Measurements from ENCODE around the gene ARL8B. TPM values are rescaled to one million over a fixed set of nuclear protein-coding genes. Genes with fewer than 3 reads are reported as not detected.

Gene ARL8B
- total and polyA plus RNA-seq, 2 experiments from 2014 or later: 26.4 to 41.1 TPM

- DNase-seq (ENCODE audit: low read depth in 1 of 2, low spot score in 1 of 2): no peak
- H3K4me1 ChIP-seq (ENCODE audit: low read depth): no peaks in the 10 kb centered on the region
- no peaks in the 10 kb centered on the region for H3K27me3 ChIP-seq
- H3K4me3 ChIP-seq: no peak overlapping the region
- peaks cover 3% of the 10 kb centered on the region for H3K36me3 ChIP-seq
- no peak for TF ChIP-seq CTCF (IDR thresholded peaks at IDR 0.05; ENCODE audit: low read depth, low read length)
- no peaks in the 10 kb centered on the region for H3K9me3 ChIP-seq (ENCODE audit: low read depth)
- no peak overlapping the region for H3K27ac ChIP-seq
These were observed 73.5 kb downstream of the ARL8B start for GRCh38 chr3:5195605-5196004.

- H3K4me3 ChIP-seq: no peak overlapping the region
- H3K4me1 ChIP-seq (ENCODE audit: low read depth): no peaks in the 10 kb centered on the region
- DNase-seq (ENCODE audit: low read depth in 1 of 2, low spot score in 1 of 2): peak in 1 of 2 donors; percentile 83
- H3K27me3 ChIP-seq: no peaks in the 10 kb centered on the region
- H3K27ac ChIP-seq: no peak overlapping the region
- TF ChIP-seq CTCF (IDR thresholded peaks at IDR 0.05; ENCODE audit: low read depth, low read length): no peak
- no peaks in the 10 kb centered on the region for H3K9me3 ChIP-seq (ENCODE audit: low read depth)
- peaks cover 8% of the 10 kb centered on the region for H3K36me3 ChIP-seq
These were observed 74.9 kb downstream of the ARL8B start for GRCh38 chr3:5197022-5197421.

- Histone ChIP-seq H3K36me3 (peaks cover 15% of the 10 kb centered on the region), H3K27ac (no peak overlapping the region), H3K27me3 (no peaks in the 10 kb centered on the region), H3K4me3 (no peak overlapping the region), H3K9me3 (ENCODE audit: low read depth) (no peaks in the 10 kb centered on the region), H3K4me1 (ENCODE audit: low read depth) (no peaks in the 10 kb centered on the region)
- DNase-seq (ENCODE audit: low read depth in 1 of 2, low spot score in 1 of 2): peak in 1 of 2 donors; percentile 86
- TF ChIP-seq CTCF (IDR thresholded peaks at IDR 0.05; ENCODE audit: low read depth, low read length): no peak
These were observed 75.6 kb downstream of the ARL8B start for GRCh38 chr3:5197470-5198312.

- Histone ChIP-seq H3K36me3 (peaks cover 20% of the 10 kb centered on the region), H3K9me3 (ENCODE audit: low read depth) (no peaks in the 10 kb centered on the region), H3K4me1 (ENCODE audit: low read depth) (no peaks in the 10 kb centered on the region), H3K4me3 (no peak overlapping the region), H3K27ac (no peak overlapping the region), H3K27me3 (no peaks in the 10 kb centered on the region)
- TF ChIP-seq CTCF (IDR thresholded peaks at IDR 0.05; ENCODE audit: low read depth, low read length): no peak
- DNase-seq (ENCODE audit: low read depth in 1 of 2, low spot score in 1 of 2): no peak
These were observed 76.2 kb downstream of the ARL8B start for GRCh38 chr3:5198313-5198677.

- H3K27ac ChIP-seq: no peak overlapping the region
- peaks cover 27% of the 10 kb centered on the region for H3K36me3 ChIP-seq
- no peak overlapping the region for H3K4me3 ChIP-seq
- no peaks in the 10 kb centered on the region for H3K9me3 ChIP-seq (ENCODE audit: low read depth)
- no peaks in the 10 kb centered on the region for H3K4me1 ChIP-seq (ENCODE audit: low read depth)
- H3K27me3 ChIP-seq: no peaks in the 10 kb centered on the region
- TF ChIP-seq CTCF (IDR thresholded peaks at IDR 0.05; ENCODE audit: low read depth, low read length): no peak
- DNase-seq (ENCODE audit: low read depth in 1 of 2, low spot score in 1 of 2): no peak
These were observed 77.1 kb downstream of the ARL8B start for GRCh38 chr3:5198986-5199731.

Data from cardiac muscle cell (in vitro differentiated cells and primary cell).